ENCODE data around the gene RANBP9.

Gene RANBP9

DNA sequence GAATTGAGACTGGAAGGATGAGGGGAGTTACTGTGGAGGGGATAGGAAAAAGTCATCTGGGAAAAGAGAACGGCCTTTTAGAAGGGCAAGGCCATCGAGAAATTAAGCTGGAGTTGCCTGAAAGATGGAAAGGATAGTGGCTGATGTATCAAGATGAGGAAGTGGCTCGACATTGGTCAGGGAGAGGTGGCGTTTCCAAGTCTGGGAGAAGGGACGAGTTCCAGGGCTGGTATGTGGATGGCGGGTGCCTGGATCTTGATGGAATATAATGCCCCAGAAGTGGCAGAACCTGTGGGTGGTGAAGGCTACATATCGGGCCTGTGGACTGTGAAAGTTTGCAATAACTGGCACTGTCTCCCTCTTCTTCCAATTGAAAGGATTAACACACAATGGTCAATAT is 139.4 kb downstream of the RANBP9 start:
- DNase-seq (ENCODE audit: low spot score) (no peak), FAIRE-seq (no peak)

Data from RCC 7860 (cell line).